Activated CD4-positive, alpha-beta T cell treated with anti-CD3 and anti-CD28 coated beads, Interleukin-2, amount 50 U/mL, for 1 hour (primary cell): ENCODE data around the gene PLAAT1.

Source experiments
- DNase-seq: peaks from one replicate; pipeline ENCODE4 v3.0.0-alpha.2; 2020

The PLAAT1 gene

GRCh38 chr3:193240850-193241706, at the start of gene PLAAT1:
Gene PLAAT1, plus strand, starts transcription at chr3:193241222. Its CDS starts 14,429 bp downstream, at chr3:193255651.
- no peak for DNase-seq

GRCh38 chr3:193194371-193194770, 46.7 kb upstream of the PLAAT1 start:
- no peak for DNase-seq

- DNase-seq, result no peak
Measured at GRCh38 chr3:193196746-193197145, 44.3 kb upstream of the PLAAT1 start.

GRCh38 chr3:193207290-193208273, 33.4 kb upstream of the PLAAT1 start:
- DNase-seq, result no peak

- no peak for DNase-seq
Measured at GRCh38 chr3:193210618-193211017, 30.4 kb upstream of the PLAAT1 start.

- no peak for DNase-seq
Measured at GRCh38 chr3:193211173-193211572, 29.8 kb upstream of the PLAAT1 start.

- no peak for DNase-seq
Measured at GRCh38 chr3:193211984-193212383, 29.0 kb upstream of the PLAAT1 start.

GRCh38 chr3:193212844-193213243, 28.2 kb upstream of the PLAAT1 start:
- DNase-seq, result no peak

GRCh38 chr3:193214445-193214844, 26.6 kb upstream of the PLAAT1 start:
- no peak for DNase-seq

GRCh38 chr3:193225302-193226125, 15.5 kb upstream of the PLAAT1 start:
- DNase-seq, result no peak

GRCh38 chr3:193228206-193228605, 12.8 kb upstream of the PLAAT1 start:
- no peak for DNase-seq

- DNase-seq, result no peak
Measured at GRCh38 chr3:193229851-193230420, 11.1 kb upstream of the PLAAT1 start.

GRCh38 chr3:193230610-193231009, 10.4 kb upstream of the PLAAT1 start:
- no peak for DNase-seq

- no peak for DNase-seq
Measured at GRCh38 chr3:193231201-193231600, 9.8 kb upstream of the PLAAT1 start.

GRCh38 chr3:193236599-193236998, 4.4 kb upstream of the PLAAT1 start:
- no peak for DNase-seq

- DNase-seq, result no peak
Measured at GRCh38 chr3:193237030-193237429, 4.0 kb upstream of the PLAAT1 start.

- DNase-seq, result no peak
Measured at GRCh38 chr3:193240436-193240849, 579 bp upstream of the PLAAT1 start.

- no peak for DNase-seq
Measured at GRCh38 chr3:193241716-193242115, 694 bp downstream of the PLAAT1 start.

GRCh38 chr3:193243571-193243970, 2.5 kb downstream of the PLAAT1 start:
- no peak for DNase-seq

- DNase-seq, result no peak
Measured at GRCh38 chr3:193248848-193249468, 7.9 kb downstream of the PLAAT1 start.

GRCh38 chr3:193250492-193250891, 9.5 kb downstream of the PLAAT1 start:
- no peak for DNase-seq
